NCI-H524 (cell line): ENCODE measurements around the gene NAA38.

Experiments used
- DNase-seq, 2 experiments: peaks; one replicate each; lab custom pipeline; 2025; lab: John Stamatoyannopoulos, UW

The NAA38 gene

DNA sequence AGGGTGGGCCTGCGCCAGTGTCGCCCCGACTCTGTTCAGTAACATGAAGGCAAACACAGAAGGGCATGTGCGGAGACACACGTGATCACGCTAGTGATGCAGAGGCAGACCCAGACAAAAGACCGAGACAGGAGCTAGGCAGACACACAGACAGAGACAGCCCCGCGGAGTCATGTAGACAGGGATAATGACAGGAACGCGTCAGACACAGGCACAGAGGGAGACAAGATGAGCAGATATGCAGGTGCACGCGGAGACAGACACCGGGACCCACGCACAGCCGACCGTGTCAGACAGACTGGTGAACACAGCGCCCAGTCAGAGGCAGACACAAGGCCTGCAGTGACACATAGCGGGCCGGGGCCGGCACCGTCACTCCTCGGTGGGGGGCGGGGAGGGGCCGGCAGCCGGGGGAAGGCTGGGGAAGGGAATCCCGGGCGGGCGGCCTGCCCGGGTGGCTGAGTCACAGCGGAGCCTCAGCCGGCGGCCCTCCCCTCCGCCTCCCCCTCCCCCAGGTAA lies 15.9 kb downstream of the NAA38 start:
- peak; percentile 17 to 37 for DNase-seq

DNA sequence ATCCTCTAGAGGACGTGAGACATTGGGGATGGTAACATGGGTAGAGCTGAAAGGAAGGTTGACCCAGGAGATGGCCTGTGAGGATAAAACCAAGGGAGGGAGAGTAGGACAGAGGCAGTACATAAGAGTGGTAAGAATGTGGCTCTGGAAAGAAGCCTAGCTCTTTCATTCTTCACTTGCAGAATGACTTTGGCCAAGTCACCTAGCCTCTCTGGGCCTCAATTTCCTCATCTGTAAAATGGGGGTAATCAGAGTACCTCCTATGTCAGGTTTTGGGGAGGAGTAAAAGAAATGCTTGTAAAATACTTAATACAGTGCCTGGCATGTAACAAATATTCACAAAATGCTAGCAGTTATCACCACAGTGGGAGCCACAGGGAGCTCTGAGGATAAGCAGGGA lies 16.5 kb downstream of the NAA38 start:
- no peak for DNase-seq

DNA sequence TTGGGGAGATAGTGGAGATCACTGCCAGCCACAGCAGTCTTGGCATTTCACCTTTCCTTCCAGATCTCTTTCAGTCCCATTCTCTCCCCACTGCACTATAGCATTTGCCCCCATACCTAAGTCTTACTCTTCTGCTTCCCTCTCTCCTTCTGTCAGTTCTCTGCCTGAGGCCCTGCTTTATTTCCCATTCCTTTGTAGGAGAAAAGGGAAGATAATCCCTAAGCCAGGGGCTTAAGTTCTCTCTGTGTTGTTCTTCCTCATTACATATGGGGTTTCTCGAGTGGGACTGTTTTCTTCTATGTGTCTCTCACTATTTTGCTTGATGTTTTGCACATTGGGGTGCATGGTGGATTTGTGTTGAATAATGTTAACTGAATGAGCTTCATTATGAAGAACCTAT lies 16.9 kb downstream of the NAA38 start:
- no peak for DNase-seq

DNA sequence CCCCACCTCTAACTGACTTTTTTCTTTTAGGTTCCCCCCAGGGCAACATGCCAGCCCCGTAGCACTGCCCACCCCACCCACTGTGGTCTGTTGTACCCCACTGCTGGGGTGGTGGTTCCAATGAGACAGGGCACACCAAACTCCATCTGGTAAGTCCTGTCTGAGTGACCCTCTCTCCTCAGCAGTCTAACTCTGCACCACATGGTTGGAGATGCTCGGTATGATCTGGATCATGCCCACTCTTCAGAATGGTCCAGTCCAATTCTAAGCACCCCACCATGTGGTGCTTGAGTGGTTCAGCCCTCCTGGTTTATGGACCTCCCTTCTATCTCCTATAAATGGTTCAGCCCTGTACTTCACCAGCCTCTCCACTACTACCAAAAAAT lies 17.5 kb downstream of the NAA38 start:
- DNase-seq: peak in 1 of 2 experiments; percentile 19

DNA sequence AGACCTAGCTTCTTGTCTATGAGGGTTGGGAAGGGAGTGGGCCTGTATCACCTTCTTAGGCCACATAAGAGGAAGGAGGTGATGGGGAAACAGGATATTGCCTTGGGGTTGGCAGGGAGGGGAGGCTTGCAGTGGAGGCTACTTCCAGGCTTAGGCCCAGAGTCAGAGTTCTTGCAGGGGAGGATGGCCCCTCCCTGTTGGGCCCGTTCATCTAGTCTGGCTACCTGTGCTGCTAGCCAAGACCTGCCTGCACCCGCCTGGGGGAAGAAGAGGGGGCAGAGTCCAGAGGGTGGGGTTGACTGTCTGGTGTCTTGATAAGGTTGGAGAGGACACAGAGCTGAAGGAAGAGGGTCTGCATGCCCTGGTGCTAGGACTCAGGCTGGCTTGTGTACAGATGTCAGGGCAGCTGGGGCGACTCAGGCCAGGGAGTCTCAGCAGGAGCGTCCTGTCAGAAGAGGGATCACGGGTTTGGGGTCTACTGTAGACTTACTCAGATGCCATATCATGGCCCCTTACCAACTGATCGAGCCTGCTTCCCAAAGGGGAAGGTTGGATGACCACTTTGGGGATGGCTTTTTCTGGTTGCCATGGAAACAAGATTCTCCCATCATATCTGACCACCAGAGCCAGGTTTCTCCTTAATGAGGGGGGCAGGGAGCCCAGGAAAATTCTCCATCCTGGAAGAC lies 18.0 kb downstream of the NAA38 start:
- no peak for DNase-seq

DNA sequence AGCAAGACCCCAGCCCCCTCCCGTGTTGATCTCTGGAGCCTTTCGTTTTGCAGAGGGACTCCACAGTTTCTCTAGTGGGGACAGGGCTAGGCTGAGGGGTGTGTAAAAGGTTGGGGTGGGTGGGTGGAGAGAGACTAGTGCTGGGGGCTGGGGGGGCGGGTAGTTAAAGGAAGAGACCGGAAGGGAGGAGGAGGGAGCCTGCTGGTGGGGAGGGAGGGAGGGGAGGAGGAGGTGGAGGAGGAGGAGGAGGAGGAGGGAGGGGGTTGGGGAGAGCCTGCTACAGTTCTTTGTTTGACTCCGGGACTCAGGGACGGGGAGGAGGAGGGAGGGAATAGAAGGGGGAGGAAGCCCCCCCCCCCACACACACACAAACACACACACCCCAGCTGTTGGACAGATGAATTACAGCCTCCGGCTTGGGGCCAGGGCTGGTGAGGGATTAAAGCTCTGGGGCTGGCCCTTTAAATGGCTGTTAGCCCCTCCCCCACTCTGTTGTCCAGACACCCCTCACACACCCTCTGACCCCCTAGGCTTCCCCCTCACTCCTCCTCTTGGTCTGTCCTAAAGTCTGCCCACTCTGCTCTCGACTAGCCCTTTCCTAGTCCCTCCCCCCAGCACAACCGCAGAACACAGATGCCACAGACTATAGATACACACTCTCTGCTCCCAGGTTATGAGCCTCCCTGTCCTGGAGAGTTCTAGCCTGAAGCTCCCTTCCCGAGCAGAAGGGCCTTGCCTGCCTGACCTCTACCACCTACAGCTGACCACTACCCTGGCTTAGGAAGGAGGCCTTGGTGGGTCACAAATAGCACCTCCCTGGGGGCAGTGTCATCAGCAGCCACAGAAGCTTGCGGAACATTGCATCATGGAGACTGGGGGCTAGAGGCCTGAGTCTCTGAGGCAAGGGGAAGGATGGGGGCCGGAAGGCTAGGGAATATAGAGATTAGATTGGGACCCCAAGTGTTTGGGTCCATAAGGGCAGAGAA lies 19.0 kb downstream of the NAA38 start:
- peak in 1 of 2 experiments; percentile 28 for DNase-seq

DNA sequence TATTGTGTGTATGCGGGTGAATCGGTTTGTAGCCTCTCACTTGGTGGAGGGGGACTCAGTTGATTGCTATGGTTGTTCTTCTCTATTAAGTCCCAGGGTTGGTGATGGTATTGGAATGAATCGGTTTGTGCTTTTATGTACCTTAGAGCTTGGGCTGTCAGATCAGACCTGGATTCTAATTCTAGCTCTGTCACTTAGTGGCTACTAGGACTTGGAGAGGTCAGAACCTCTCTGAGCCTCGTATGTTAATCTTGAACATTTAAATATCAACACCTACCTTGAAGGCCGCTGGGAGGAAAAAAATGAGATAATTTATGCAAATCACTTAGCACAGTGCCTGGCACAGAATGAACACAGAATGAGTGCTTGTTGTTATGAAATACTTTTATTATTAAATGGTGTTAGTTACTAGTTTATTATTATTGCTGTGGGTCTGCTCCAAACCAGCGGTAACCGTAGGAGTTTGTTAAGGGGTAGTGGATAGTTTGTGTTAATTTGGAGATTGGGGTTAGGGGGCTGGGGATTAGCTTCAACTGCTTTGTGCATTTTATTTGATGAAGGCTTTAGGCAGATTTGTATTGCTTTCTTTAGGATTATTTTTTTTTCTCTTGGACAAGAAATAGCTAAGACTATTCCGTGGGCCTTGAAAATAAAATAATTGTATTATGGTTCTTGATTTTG lies 19.8 kb downstream of the NAA38 start:
- DNase-seq: no peak

DNA sequence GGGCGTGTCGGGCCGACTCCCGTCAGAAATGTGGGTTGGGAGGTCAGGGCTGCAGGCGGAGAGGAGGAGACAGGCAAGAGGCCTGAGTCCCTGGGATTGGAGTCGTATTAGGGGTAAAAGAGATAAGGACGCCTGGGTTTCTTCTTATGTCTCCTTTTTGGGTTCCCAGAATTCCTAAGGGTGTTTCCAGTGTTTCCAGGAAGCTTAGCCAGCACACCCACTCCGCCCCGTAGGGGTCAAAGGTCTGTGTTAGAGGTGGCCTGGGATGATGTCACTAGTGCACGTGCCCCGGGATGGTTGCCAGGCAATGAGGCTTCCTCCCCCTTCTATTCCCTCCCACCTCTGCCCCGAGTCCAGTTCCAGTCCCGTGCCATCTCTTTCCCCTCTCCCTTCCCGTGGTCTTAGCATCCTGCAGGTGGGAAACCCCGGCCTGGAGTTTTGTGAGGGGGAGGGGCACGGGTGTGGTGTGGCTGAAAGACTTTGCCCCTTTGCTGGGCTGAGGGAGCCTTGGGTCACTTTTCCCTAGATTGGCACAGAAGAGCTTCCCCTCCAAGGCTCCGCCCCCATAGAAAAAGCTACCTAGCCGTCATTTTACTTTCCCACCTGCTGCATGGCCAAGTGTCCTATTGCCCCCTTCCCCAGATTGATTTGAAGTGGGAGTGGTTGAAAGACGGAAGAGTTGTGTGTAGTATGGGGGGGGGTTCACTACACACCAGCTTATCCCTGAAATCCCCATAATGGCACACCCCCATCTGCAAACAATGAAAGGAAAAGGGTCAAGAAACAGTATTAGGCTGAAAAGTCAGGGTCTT lies 20.6 kb downstream of the NAA38 start:
- DNase-seq: peak; percentile 84 to 89

DNA sequence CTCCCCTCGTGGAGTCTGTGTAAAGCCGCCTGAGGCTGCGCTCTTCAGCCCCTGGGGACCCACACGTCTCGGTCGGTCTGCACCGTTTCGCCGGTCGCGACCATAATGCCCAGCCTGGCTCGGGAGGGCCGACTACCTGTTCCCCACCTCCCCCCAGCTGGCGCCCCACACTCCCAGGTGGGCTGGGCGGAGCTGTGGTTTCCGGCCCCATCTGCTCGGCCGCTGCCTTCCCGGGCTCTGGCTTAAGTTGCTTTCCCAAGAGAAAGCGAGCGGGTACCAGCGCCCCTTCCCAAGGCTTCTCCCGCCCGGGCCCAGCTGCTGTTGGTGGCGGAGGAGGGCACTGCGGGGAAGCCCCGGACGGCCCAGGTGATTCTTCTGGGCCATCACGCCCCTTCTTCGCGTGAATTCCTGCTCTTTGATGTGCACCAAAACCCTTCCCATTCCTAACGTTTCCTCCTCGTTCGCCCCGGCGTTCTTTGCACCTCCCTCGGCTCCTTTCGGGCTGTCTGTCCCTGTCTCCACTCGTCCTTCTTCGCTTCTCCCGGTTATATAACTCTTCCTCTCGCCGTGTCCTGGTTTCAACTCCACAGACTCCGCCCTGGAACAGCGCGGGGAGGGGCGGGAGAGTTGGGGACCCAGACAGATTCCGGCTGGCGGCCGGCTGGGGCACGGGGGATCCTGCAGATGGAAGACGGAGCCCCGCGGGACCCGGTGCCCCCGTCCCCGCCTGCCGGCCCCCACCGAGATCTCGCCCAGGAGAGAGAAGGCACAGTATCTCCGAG lies 21.4 kb downstream of the NAA38 start:
- DNase-seq: peak; percentile 41 to 72

DNA sequence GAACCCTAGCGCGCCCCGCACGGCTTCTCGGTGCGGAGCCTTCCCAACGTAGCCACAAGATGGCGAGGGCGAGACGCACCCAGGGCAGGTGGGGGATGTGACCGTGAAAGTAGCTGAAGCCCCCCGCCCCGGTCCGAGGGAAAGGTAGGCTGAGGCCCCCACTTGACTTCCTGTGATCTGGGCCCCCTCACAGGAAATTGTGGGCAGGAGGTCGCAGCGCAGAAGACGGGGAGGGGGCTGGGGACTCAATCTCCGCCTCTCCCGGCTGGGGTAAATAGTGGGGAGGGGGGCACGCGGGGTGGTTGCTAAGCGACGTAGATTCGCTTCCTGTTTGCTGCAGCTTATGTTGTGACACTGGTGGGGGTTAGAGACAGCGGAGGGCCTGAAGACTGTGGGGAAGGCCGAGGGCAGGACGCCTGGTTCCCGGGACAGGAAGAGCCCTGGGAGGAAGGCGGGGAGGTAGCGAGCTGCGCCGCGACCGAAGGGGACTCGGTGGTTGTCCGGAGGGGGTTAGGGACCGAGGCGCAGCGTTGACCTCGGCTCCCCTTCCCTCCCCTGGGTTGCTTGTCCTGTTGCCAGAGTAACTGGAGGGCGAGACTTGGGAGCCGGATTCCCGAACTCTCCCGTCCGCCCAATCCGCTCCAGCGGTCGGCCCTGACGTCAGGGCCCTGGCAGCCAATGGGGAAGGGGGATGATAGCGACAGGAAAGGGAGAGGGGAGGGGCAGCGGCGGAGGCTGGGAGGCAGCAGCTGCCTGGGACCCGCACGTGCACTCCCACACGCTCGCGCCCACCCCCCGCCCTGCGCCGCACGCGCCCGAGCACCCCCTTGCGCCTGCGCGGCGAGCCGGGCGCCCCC lies 22.2 kb downstream of the NAA38 start:
- DNase-seq: peak; percentile 87 to 91

DNA sequence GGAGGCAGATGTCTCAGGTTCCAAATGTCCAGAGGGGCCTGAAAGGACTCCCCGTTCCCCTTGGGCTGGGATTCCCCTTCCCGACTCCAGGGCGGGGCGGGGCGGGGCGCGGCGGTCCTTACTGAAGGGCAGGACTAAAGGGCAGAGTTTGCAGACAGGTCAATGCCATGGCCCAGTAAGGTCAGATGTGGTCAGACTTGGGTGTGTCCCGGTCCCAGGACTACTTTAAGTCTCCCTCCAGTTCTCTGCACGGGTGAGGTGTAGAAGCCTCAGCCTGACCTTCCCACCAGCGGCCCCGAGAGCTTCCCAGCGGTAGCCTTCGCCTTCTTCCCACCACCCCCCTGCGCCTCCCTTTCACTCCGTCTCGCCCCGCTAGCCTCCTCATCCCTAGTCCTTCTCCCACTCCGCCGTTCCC lies 22.8 kb downstream of the NAA38 start:
- no peak for DNase-seq

DNA sequence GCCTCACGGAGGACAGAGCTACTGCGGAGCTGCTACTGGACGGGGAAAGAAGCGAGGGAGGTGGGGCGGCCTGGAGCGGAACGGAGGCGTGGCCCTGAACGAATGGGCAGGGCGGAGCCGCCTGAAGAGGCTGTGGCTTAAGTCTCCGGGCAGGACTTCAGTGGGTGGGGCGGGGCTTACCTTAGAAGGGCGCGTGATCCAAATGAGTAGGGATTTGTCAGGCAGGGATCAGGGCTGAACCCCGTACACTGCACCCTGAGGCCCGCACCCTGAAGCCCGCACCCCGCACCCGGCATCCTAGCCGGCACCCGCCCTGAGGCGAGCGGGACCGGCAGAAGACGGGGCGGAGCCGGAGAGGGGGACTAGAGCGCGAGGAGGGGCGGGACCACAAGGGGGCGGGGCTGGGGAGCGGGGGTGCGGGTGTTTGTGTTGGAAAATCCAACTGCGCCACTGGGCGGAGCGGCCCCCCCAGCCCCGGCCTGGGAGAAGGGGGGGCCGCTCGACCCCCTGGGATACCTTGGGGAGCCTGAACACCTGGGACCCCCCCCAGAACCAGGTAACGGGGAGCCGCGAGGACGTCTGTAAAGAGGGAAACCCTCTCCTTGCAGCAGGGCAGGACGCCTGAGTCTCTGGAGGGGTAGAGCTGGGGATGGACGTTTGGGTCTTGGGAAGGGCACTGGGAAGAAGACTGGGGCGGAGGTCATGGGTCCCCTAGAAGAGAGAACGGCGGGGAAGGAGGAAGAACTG lies 23.4 kb downstream of the NAA38 start, which contains the start of gene KDM6B:
Gene KDM6B, plus strand, starts transcription at position 423 of the 747 bp plus-strand sequence. CDS start 11,338 bp downstream, outside the sequence.
- DNase-seq: peak; percentile 35 to 60

DNA sequence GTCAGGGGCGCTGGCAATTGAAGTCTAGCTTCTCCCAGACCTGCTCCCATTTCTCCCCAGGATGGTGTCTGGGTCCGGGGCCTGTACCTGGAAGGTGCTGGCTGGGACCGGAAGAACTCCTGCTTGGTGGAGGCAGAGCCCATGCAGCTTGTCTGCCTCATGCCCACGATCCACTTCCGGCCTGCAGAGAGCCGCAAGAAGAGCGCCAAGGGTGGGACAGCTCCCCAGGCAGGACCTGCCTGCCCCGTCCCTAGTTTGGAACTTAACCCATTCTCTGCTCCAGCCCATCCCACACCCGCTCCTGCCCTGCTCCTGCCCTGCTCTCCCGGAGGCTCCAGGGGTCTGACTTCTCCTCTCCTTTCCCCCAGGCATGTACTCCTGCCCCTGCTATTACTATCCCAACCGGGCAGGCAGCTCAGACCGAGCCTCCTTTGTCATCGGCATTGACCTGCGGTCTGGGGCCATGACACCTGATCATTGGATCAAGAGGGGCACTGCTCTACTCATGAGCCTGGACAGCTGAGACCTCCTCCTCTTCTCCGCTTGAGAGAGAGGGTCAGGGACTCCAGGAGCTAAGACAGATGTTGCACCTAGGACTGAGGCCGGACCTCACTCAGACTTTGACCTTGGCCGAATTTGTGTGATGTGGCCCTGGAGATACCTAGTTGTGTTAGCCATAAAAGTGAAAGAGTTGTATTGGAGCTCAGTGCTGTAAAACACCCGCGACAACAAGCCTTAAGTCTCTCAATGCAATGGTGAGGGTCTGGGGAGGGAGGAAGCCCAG lies 24.2 kb downstream of the NAA38 start:
- no peak for DNase-seq

DNA sequence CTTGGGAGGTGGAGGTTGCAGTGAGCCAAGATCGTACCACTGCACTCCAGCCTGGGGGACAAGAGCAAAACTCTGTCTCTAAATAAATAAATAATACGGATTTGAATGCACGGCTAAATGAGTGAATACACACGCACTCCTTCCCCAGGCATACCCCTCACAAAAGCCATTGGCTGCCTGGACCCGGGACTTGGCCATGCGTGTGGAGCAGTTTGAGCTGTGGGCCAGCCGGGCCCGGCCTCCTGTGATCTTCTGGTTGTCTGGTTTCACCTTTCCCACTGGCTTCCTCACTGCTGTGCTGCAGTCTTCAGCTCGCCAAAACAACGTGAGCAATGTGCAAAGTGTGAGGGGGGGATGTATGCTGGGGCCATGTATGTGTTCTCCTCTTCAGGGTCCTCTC lies 24.9 kb downstream of the NAA38 start:
- no peak for DNase-seq

DNA sequence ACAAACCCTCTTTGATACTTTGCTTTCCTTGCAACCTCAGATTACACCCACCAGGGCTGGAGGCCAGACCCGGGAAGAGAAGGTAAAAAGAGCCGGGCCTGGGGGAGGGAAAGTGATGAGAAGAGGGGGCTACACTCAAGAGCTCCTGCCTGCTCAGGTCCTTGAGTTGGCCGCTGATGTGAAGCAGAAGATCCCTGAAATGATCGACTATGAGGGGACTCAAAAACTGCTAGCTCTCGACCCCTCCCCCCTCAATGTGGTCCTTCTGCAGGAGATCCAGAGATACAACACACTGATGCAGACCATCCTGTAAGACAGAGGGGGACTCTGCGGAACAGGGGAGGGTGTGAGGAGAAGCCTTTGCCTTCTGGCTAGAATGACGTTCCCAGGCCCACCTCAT lies 26.1 kb downstream of the NAA38 start:
- no peak for DNase-seq

DNA sequence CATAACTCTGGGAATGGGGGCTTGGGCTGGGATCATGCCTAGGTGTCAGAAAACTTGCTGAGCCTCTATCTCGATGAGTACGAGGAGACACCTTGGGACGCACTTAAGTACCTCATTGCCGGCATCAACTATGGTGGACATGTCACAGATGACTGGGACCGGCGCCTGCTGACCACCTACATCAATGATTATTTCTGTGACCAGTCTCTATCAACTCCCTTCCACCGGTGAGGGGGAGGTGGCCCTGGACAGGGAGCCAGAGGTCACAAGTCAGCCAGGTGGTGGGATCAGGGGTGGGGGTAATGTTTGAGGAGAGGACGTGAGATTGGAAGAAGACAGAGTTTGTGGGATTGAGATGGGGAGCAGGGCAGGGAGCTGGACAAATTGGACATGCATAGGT lies 26.7 kb downstream of the NAA38 start:
- no peak for DNase-seq

DNA sequence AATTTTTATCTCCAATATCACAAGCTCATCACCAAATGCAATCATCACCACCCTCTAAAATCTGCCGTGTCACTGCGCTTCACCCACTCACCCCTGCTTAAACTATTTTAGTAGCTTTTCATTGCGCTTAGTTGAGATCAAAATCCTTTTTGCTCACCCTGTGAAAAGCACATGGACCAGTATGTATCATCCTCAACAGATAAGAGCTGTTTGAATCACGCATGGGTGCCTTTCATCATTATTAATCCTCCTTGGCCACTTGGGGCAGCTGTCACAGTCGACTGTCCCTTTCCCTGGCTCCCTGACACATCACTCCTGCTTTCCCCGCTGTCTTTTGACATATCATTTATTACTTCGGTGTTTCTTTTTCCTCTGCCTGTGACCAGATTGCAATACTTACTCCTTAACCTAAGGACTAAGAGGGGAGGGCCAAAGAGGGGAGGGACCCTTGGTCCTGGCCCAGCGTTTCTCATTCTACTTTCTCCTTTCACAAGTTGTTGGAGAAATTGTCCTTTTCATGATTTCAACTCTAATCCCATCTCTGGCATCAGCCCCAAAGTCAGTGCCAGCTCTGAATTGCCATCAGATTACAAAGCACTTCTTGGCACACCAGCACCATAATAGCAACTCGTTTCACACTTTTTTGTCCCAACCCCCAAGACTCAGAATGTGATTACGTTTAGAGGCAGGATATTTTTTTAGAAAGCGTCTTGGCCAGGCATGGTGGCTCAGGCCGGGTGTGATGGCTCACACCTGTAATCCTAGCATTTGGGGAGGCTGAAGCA lies 32.0 kb downstream of the NAA38 start:
- DNase-seq: peak; percentile 49 to 78
